H9 (cell line): Measurements from ENCODE around the gene DDAH2. TPM values are rescaled to one million over a fixed set of nuclear protein-coding genes. Genes with fewer than 3 reads are reported as not detected.

Source experiments
- DNase-seq: peaks from one replicate; pipeline ENCODE4 v3.0.0-alpha.2; 2017
- H2AFZ ChIP-seq: one replicate; pipeline ENCODE4 v1.6.1; 2013; ENCODE audit warnings: mild to moderate bottlenecking, low read length, control low read depth, moderate library complexity
- H2AK5ac ChIP-seq: 2 replicates; pipeline ENCODE4 v1.6.1; 2013; ENCODE audit warnings: low read length, control low read depth, mixed read lengths; ENCODE audit not compliant: insufficient read length
- H2BK120ac ChIP-seq: one replicate; pipeline ENCODE4 v1.6.1; 2013; ENCODE audit warnings: low read depth, mild to moderate bottlenecking, low read length, control low read depth, inconsistent platforms; ENCODE audit not compliant: poor library complexity, severe bottlenecking
- H2BK12ac ChIP-seq: 2 replicates; pipeline ENCODE4 v1.6.1; 2013; ENCODE audit warnings: low read length, control low read depth, mixed read lengths, low read depth; ENCODE audit not compliant: insufficient read length
- H2BK15ac ChIP-seq: 2 replicates; pipeline ENCODE4 v1.6.1; 2013; ENCODE audit warnings: low read depth, low read length, control low read depth
- H2BK20ac ChIP-seq: one replicate; pipeline ENCODE4 v1.6.1; 2013; ENCODE audit warnings: low read depth, mild to moderate bottlenecking, low read length, control low read depth, inconsistent platforms; ENCODE audit not compliant: poor library complexity, severe bottlenecking
- H2BK5ac ChIP-seq: 2 replicates; pipeline ENCODE4 v1.6.1; 2013; ENCODE audit warnings: low read length, control low read depth, mixed read lengths; ENCODE audit not compliant: insufficient read length
- H3K14ac ChIP-seq: 2 replicates; pipeline ENCODE4 v1.6.1; 2013; ENCODE audit warnings: low read length, control low read depth; ENCODE audit not compliant: insufficient read depth
- H3K18ac ChIP-seq: 2 replicates; pipeline ENCODE4 v1.6.1; 2013; ENCODE audit warnings: low read depth, mild to moderate bottlenecking, mixed read lengths, low read length, control low read depth; ENCODE audit not compliant: insufficient read length
- H3K23ac ChIP-seq: 2 replicates; pipeline ENCODE4 v1.6.1; 2013; ENCODE audit warnings: low read length, control low read depth, mixed read lengths, low read depth; ENCODE audit not compliant: insufficient read length
- H3K23me2 ChIP-seq: 2 replicates; pipeline ENCODE4 v1.6.1; 2013; ENCODE audit warnings: low read depth, mild to moderate bottlenecking, mixed read lengths, low read length, control low read depth; ENCODE audit not compliant: insufficient read length, poor library complexity, severe bottlenecking
- H3K27ac ChIP-seq: 2 replicates; pipeline ENCODE4 v1.5.1; 2013; ENCODE audit warnings: low read length, control low read depth, mixed read lengths, low read depth; ENCODE audit not compliant: insufficient read length
- H3K27me3 ChIP-seq: 2 replicates; pipeline ENCODE4 v1.6.1; 2013; ENCODE audit warnings: low read length, control low read depth, inconsistent platforms; ENCODE audit not compliant: insufficient read depth
- H3K4ac ChIP-seq: 2 replicates; pipeline ENCODE4 v1.6.1; 2013; ENCODE audit warnings: low read depth, mild to moderate bottlenecking, control low read depth, inconsistent platforms, low read length, moderate library complexity
- H3K4me1 ChIP-seq: 2 replicates; pipeline ENCODE4 v1.6.1; 2013; ENCODE audit warnings: low read length, control low read depth, inconsistent platforms; ENCODE audit not compliant: insufficient read depth
- H3K4me2 ChIP-seq: 2 replicates; pipeline ENCODE4 v1.6.1; 2013; ENCODE audit warnings: low read length, control low read depth, mixed read lengths; ENCODE audit not compliant: insufficient read length, insufficient read depth
- H3K56ac ChIP-seq: 2 replicates; pipeline ENCODE4 v1.6.1; 2013; ENCODE audit warnings: low read depth, mild to moderate bottlenecking, mixed read lengths, low read length, control low read depth; ENCODE audit not compliant: insufficient read length
- H3K79me1 ChIP-seq: 2 replicates; pipeline ENCODE4 v1.6.1; 2013; ENCODE audit warnings: low read depth, mild to moderate bottlenecking, moderate library complexity, low read length, control low read depth, inconsistent platforms; ENCODE audit not compliant: insufficient read depth, poor library complexity, severe bottlenecking
- H3K79me2 ChIP-seq: 2 replicates; pipeline ENCODE4 v1.6.1; 2013; ENCODE audit warnings: low read length, control low read depth, inconsistent platforms; ENCODE audit not compliant: insufficient read depth
- H3K9ac ChIP-seq: 2 replicates; pipeline ENCODE4 v1.6.1; 2013; ENCODE audit warnings: low read length, control low read depth, mixed read lengths; ENCODE audit not compliant: insufficient read length; ENCODE audit errors: extremely low read depth
- H3K9me3 ChIP-seq: one replicate; pipeline ENCODE4 v1.6.1; 2013; ENCODE audit warnings: low read depth, low read length, inconsistent platforms; ENCODE audit not compliant: control insufficient read depth
- H3T11ph ChIP-seq: one replicate; pipeline ENCODE4 v1.6.1; 2013; ENCODE audit warnings: mild to moderate bottlenecking, low read length, control low read depth, inconsistent platforms
- H4K20me1 ChIP-seq: one replicate; pipeline ENCODE4 v1.6.1; 2013; ENCODE audit not compliant: control insufficient read depth, insufficient read length, insufficient read depth
- H4K5ac ChIP-seq: 2 replicates; pipeline ENCODE4 v1.6.1; 2013; ENCODE audit warnings: low read depth, mild to moderate bottlenecking, mixed read lengths, low read length, control low read depth; ENCODE audit not compliant: insufficient read length
- H4K8ac ChIP-seq: replicated peaks from 2 replicates; pipeline ENCODE4 v1.6.1; 2013; ENCODE audit warnings: low read length, control low read depth, mixed read lengths, low read depth; ENCODE audit not compliant: insufficient read length
- H4K91ac ChIP-seq: 2 replicates; pipeline ENCODE4 v1.6.1; 2013; ENCODE audit warnings: low read depth, mild to moderate bottlenecking, moderate library complexity, mixed read lengths, low read length, control low read depth; ENCODE audit not compliant: insufficient read length
- H3K27ac Mint-ChIP-seq, 3 experiments: 2 replicates in 2 of 3; 3 replicates in 1 of 3; pipeline ENCODE4 v1.8.0; 2020 to 2021; ENCODE audit warnings: mixed read lengths in 3 of 3, mild to moderate bottlenecking in 1 of 3, moderate library complexity in 1 of 3
- H3K27me3 Mint-ChIP-seq: 2 replicates; pipeline ENCODE4 v1.8.0; 2021; ENCODE audit warnings: low read depth, mild to moderate bottlenecking, moderate library complexity, mixed read lengths
- H3K36me3 Mint-ChIP-seq, 3 experiments: 2 replicates in 2 of 3; 3 replicates in 1 of 3; pipeline ENCODE4 v1.8.0; 2020 to 2021; ENCODE audit warnings: low read depth in 3 of 3, mixed read lengths in 3 of 3; ENCODE audit not compliant: insufficient read depth in 1 of 3
- H3K4me1 Mint-ChIP-seq, 2 experiments: 2 replicates each; pipeline ENCODE4 v1.8.0; 2020; ENCODE audit warnings: mixed read lengths in 2 of 2
- H3K4me3 Mint-ChIP-seq, 2 experiments: 2 replicates in 1 of 2; 3 replicates in 1 of 2; pipeline ENCODE4 v1.8.0; 2020 to 2021; ENCODE audit warnings: mild to moderate bottlenecking in 2 of 2, mixed read lengths in 2 of 2, moderate library complexity in 1 of 2
- H3K9me3 Mint-ChIP-seq, 2 experiments: 2 replicates in 1 of 2; 3 replicates in 1 of 2; pipeline ENCODE4 v1.8.0; 2020; ENCODE audit warnings: mild to moderate bottlenecking in 2 of 2, mixed read lengths in 2 of 2, moderate library complexity in 1 of 2
- WGBS: extraction: QIAGEN DNeasy Blood & Tissue Kit; methylation state at CpG from one replicate; pipeline ENCODE4 v1.1.7; 2013; ENCODE audit warnings: missing lambda C conversion rate, low lambda C conversion rate, mixed read lengths; ENCODE audit not compliant: insufficient read length; ENCODE audit errors: extremely low coverage; 5-methylcytosine and 5-hydroxymethylcytosine counted together
- total RNA-seq: library from RNA; stranded (reverse); gene quantifications from 2 replicates; pipeline ENCODE4 v1.2.1, GENCODE V29; 2021
- TF ChIP-seq, protein P1 (sequence below): fragments of 200-600 bp; sonication (generic); conservative IDR thresholded peaks from 3 replicates; pipeline ENCODE4 v1.8.0; 2021; ENCODE audit warnings: antibody characterized with exemption, mild to moderate bottlenecking

The DDAH2 gene
- total RNA-seq, 1 experiment from 2014 or later: 73.2 TPM

- H3K4me2 ChIP-seq: no peak within 1 kb of the TSS
- H3K9me3 Mint-ChIP-seq: no peaks in the 10 kb centered on the region
- peaks cover 0 to 11% (median 10%) of the 10 kb centered on the region in 3 experiments; a peak in 5 of 7 replicates for H3K36me3 Mint-ChIP-seq
- no peaks in the 10 kb centered on the region for H3K27me3 Mint-ChIP-seq
- no peaks in the 10 kb centered on the region for H3K9me3 ChIP-seq
- WGBS: no CpG with 5 or more reads among the region's 4 CpGs
- no peaks in the 10 kb centered on the region for H3K23me2 ChIP-seq
- no peak within 1 kb of the TSS for H3K27ac ChIP-seq
- H2BK20ac ChIP-seq: no peak within 1 kb of the TSS
- TF ChIP-seq, protein P1, sequence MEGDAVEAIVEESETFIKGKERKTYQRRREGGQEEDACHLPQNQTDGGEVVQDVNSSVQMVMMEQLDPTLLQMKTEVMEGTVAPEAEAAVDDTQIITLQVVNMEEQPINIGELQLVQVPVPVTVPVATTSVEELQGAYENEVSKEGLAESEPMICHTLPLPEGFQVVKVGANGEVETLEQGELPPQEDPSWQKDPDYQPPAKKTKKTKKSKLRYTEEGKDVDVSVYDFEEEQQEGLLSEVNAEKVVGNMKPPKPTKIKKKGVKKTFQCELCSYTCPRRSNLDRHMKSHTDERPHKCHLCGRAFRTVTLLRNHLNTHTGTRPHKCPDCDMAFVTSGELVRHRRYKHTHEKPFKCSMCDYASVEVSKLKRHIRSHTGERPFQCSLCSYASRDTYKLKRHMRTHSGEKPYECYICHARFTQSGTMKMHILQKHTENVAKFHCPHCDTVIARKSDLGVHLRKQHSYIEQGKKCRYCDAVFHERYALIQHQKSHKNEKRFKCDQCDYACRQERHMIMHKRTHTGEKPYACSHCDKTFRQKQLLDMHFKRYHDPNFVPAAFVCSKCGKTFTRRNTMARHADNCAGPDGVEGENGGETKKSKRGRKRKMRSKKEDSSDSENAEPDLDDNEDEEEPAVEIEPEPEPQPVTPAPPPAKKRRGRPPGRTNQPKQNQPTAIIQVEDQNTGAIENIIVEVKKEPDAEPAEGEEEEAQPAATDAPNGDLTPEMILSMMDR: no peak
- H3K4me1 ChIP-seq: peaks cover 6% of the 10 kb centered on the region; the same call in 1 of the 2 replicates
- H4K20me1 ChIP-seq: no peaks in the 10 kb centered on the region
- H3K23ac ChIP-seq: no peak within 1 kb of the TSS
- no peaks in the 10 kb centered on the region for H3K79me2 ChIP-seq
- H3K4ac ChIP-seq: no peak within 1 kb of the TSS
- H3K14ac ChIP-seq: no peak within 1 kb of the TSS
- H3K79me1 ChIP-seq: no peaks in the 10 kb centered on the region
- H3K27ac Mint-ChIP-seq: no peak within 1 kb of the TSS
- no peak within 1 kb of the TSS for H3K9ac ChIP-seq
- H3K27me3 ChIP-seq: no peaks in the 10 kb centered on the region
- no peak within 1 kb of the TSS for H3K18ac ChIP-seq
- H3K56ac ChIP-seq: no peak within 1 kb of the TSS
- peaks cover 19 to 23% of the 10 kb centered on the region in 2 experiments for H3K4me1 Mint-ChIP-seq
- no peak within 1 kb of the TSS for H2BK12ac ChIP-seq
- H3K4me3 Mint-ChIP-seq: no peak within 1 kb of the TSS
- no peak within 1 kb of the TSS for H3T11ph ChIP-seq
- H2AK5ac ChIP-seq: no peak within 1 kb of the TSS
- H4K91ac ChIP-seq: no peak within 1 kb of the TSS
- H2AFZ ChIP-seq: no peak within 1 kb of the TSS
- H4K5ac ChIP-seq: no peak within 1 kb of the TSS
- DNase-seq: no peak
- H2BK5ac ChIP-seq: no peak within 1 kb of the TSS
- no peak within 1 kb of the TSS for H2BK120ac ChIP-seq
- no peak within 1 kb of the TSS for H4K8ac ChIP-seq
- no peak within 1 kb of the TSS for H2BK15ac ChIP-seq
Observed at GRCh38 chr6:31721351-31722020, 7.6 kb downstream of the DDAH2 start, which contains the start of gene LY6G6C. Gene LY6G6C, minus strand, starts transcription at chr6:31721746. Its CDS starts 67 bp downstream, at chr6:31721679.
